GM23338 (cell line): ENCODE measurements around the gene MRPS34.
"Not testable (repeated sequence)": the region's sequence is repeated elsewhere in the genome, so short reads cannot be mapped to it uniquely, and the experiment has no call there.

Experiments used
- CREB1 ChIP-seq: fragments of 250-450 bp; sonication (Bioruptor Pico); IDR thresholded peaks from 2 replicates; pipeline ENCODE4 v1.5.0; 2020; ENCODE audit warnings: low read depth, mild to moderate bottlenecking, moderate library complexity
- CTCF ChIP-seq, 2 experiments: fragments of 200-600 bp in 1 of 2; sonication (generic) in 1 of 2; conservative IDR thresholded peaks; 2 replicates each; pipeline versions ENCODE4 v1.5.1 to v1.6.1; 2016 to 2017; ENCODE audit warnings: antibody characterized with exemption in 2 of 2, low read depth in 2 of 2, mild to moderate bottlenecking in 2 of 2, moderate library complexity in 1 of 2
- ETS1 ChIP-seq: IDR thresholded peaks from 2 replicates; pipeline ENCODE4 v1.6.1; 2016; ENCODE audit warnings: antibody characterized with exemption
- EZH2 ChIP-seq: fragments of 200-600 bp; sonication (generic); IDR thresholded peaks from one replicate; pipeline ENCODE4 v1.8.0; 2017; ENCODE audit warnings: antibody characterized with exemption, mild to moderate bottlenecking, low read depth; ENCODE audit not compliant: unreplicated experiment
- EZH2phosphoT487 ChIP-seq: fragments of 200-600 bp; sonication (generic); IDR thresholded peaks from one replicate; pipeline ENCODE4 v1.8.1; 2018; ENCODE audit warnings: antibody characterized with exemption; ENCODE audit not compliant: unreplicated experiment
- POLR2AphosphoS5 ChIP-seq: IDR thresholded peaks from 2 replicates; pipeline ENCODE4 v1.6.1; 2016; ENCODE audit warnings: antibody characterized with exemption, low read depth
- REST ChIP-seq: IDR thresholded peaks from one replicate; pipeline ENCODE4 v1.6.1; 2018; ENCODE audit warnings: antibody characterized with exemption; ENCODE audit not compliant: unreplicated experiment
- STAT1 ChIP-seq: IDR thresholded peaks from one replicate; pipeline ENCODE4 v1.6.1; 2016; ENCODE audit warnings: antibody characterized with exemption; ENCODE audit not compliant: unreplicated experiment
- ZNF462 ChIP-seq: fragments of 250-450 bp; sonication (Bioruptor Pico); IDR thresholded peaks from 2 replicates; pipeline ENCODE4 v1.5.0; 2020; ENCODE audit warnings: mild to moderate bottlenecking, moderate library complexity

- TF ChIP-seq CTCF (conservative IDR thresholded peaks at IDR 0.05; ENCODE audit: low read depth in 2 of 2); POLR2AphosphoS5; CREB1 (CRISPR knock-in tag); EZH2; ZNF462 (CRISPR knock-in tag); REST; EZH2phosphoT487; ETS1; STAT1: not testable (repeated sequence)
These were observed 40.4 kb downstream of the MRPS34 start for GRCh38 chr16:1732551-1732987.
